H7 (cell line): Measurements from ENCODE around the gene NFIB. TPM values are rescaled to one million over a fixed set of nuclear protein-coding genes. Genes with fewer than 3 reads are reported as not detected.

ENCODE experiments used
- DNase-seq: peaks from one replicate; pipeline ENCODE4 v3.0.0; 2012
- H3K27me3 ChIP-seq: 2 replicates; pipeline ENCODE4 v1.6.0; 2011; ENCODE audit warnings: mild to moderate bottlenecking, low read length; ENCODE audit not compliant: control insufficient read depth, insufficient read depth
- H3K36me3 ChIP-seq: replicated peaks from 2 replicates; pipeline ENCODE4 v1.5.1; 2011; ENCODE audit warnings: low read length; ENCODE audit not compliant: control insufficient read depth, insufficient read depth
- H3K4me3 ChIP-seq: 2 replicates; pipeline ENCODE4 v1.5.1; 2011; ENCODE audit warnings: low read depth, mild to moderate bottlenecking, control low read depth, low read length, moderate library complexity; ENCODE audit not compliant: insufficient read depth
- total RNA-seq: library from RNA; depleted of rRNA; stranded (reverse); fragments of >200 nt; shearing (Covaris generic); gene quantifications from 2 replicates; pipeline ENCODE4 v1.2.3, GENCODE V29; 2014

Gene NFIB
- total RNA-seq, 1 experiment from 2014 or later, result 5.0 TPM

GRCh38 chr9:14212077-14212476, 101.9 kb downstream of the NFIB start:
- no peaks in the 10 kb centered on the region for H3K27me3 ChIP-seq
- H3K4me3 ChIP-seq, result no peak overlapping the region
- no peak for DNase-seq
- H3K36me3 ChIP-seq, result no peaks in the 10 kb centered on the region

- H3K4me3 ChIP-seq, result no peak overlapping the region
- no peak for DNase-seq
- H3K36me3 ChIP-seq, result no peaks in the 10 kb centered on the region
- no peaks in the 10 kb centered on the region for H3K27me3 ChIP-seq
Measured at GRCh38 chr9:14211564-14211963, 102.4 kb downstream of the NFIB start.

GRCh38 chr9:14210428-14210827, 103.5 kb downstream of the NFIB start:
- H3K4me3 ChIP-seq, result no peak overlapping the region
- DNase-seq, result no peak
- H3K27me3 ChIP-seq, result no peaks in the 10 kb centered on the region
- no peaks in the 10 kb centered on the region for H3K36me3 ChIP-seq

- no peaks in the 10 kb centered on the region for H3K27me3 ChIP-seq
- DNase-seq, result no peak
- H3K4me3 ChIP-seq, result no peak overlapping the region
- no peaks in the 10 kb centered on the region for H3K36me3 ChIP-seq
Measured at GRCh38 chr9:14209399-14210345, 104.3 kb downstream of the NFIB start.

- Histone ChIP-seq H3K4me3 (no peak overlapping the region), H3K36me3 (no peaks in the 10 kb centered on the region), H3K27me3 (no peaks in the 10 kb centered on the region)
- no peak for DNase-seq
Measured at GRCh38 chr9:14207352-14207995, 106.5 kb downstream of the NFIB start.

- Histone ChIP-seq H3K27me3 (no peaks in the 10 kb centered on the region), H3K36me3 (no peaks in the 10 kb centered on the region), H3K4me3 (no peak overlapping the region)
- DNase-seq, result no peak
Measured at GRCh38 chr9:14205463-14205862, 108.5 kb downstream of the NFIB start.

- Histone ChIP-seq H3K4me3 (no peak overlapping the region), H3K27me3 (no peaks in the 10 kb centered on the region), H3K36me3 (no peaks in the 10 kb centered on the region)
- no peak for DNase-seq
Measured at GRCh38 chr9:14203356-14204056, 110.4 kb downstream of the NFIB start.

- Histone ChIP-seq H3K36me3 (no peaks in the 10 kb centered on the region), H3K4me3 (no peak overlapping the region), H3K27me3 (no peaks in the 10 kb centered on the region)
- no peak for DNase-seq
Measured at GRCh38 chr9:14198841-14199455, 115.0 kb downstream of the NFIB start.

- Histone ChIP-seq H3K4me3 (no peak overlapping the region), H3K36me3 (no peaks in the 10 kb centered on the region), H3K27me3 (no peaks in the 10 kb centered on the region)
- no peak for DNase-seq
Measured at GRCh38 chr9:14198047-14198840, 115.7 kb downstream of the NFIB start.

- H3K4me3 ChIP-seq, result no peak overlapping the region
- DNase-seq, result no peak
- no peaks in the 10 kb centered on the region for H3K36me3 ChIP-seq
Measured at GRCh38 chr9:14197325-14197858, 116.5 kb downstream of the NFIB start.

GRCh38 chr9:14193328-14193990, 120.5 kb downstream of the NFIB start:
- no peaks in the 10 kb centered on the region for H3K36me3 ChIP-seq
- no peak overlapping the region for H3K4me3 ChIP-seq
- DNase-seq, result no peak

More at GRCh38 chr9:14197325-14197858, 116.5 kb downstream of the NFIB start:
- no peaks in the 10 kb centered on the region for H3K27me3 ChIP-seq

GRCh38 chr9:14192556-14192955, 121.4 kb downstream of the NFIB start:
- Histone ChIP-seq H3K4me3 (no peak overlapping the region), H3K27me3 (no peaks in the 10 kb centered on the region), H3K36me3 (no peaks in the 10 kb centered on the region)
- no peak for DNase-seq

More at GRCh38 chr9:14193328-14193990, 120.5 kb downstream of the NFIB start:
- H3K27me3 ChIP-seq, result no peaks in the 10 kb centered on the region

GRCh38 chr9:14191512-14191911, 122.4 kb downstream of the NFIB start:
- Histone ChIP-seq H3K36me3 (no peaks in the 10 kb centered on the region), H3K4me3 (no peak overlapping the region), H3K27me3 (no peaks in the 10 kb centered on the region)
- no peak for DNase-seq
